Placental epithelial cell (primary cell): ENCODE measurements around the gene OR2AP1. TPM values are rescaled to one million over a fixed set of nuclear protein-coding genes. Genes with fewer than 3 reads are reported as not detected.

Source experiments
- total RNA-seq: library from RNA; depleted of rRNA; stranded (reverse); fragments of >200 nt; gene quantifications from 2 replicates; pipeline ENCODE4 v1.2.3, GENCODE V29; 2012

The OR2AP1 gene
- total RNA-seq: not detected in 2 replicates

DNA sequence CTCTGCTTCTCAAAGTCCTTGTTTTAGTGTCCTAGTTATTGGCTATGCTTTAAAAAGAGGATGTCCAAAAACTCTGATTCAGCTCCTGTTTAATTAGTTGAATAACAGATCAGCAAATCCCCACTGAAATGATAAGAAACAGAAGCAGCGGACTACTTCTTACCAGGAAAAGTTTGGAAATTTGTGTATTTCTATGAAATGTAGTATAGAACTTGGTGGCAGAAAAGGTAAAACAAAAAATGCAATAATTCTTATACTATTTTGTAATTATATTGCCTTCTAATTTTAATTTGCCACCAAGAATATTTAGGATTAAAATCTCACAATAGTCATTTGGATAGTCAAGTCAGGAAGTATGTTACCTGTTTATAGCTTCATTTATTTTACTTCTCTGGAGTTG is at the start of gene OR2AP1:
Gene OR2AP1 (plus strand): TSS at position 301 of the 400 bp plus-strand sequence. CDS start 1,947 bp downstream, outside the sequence.

DNA sequence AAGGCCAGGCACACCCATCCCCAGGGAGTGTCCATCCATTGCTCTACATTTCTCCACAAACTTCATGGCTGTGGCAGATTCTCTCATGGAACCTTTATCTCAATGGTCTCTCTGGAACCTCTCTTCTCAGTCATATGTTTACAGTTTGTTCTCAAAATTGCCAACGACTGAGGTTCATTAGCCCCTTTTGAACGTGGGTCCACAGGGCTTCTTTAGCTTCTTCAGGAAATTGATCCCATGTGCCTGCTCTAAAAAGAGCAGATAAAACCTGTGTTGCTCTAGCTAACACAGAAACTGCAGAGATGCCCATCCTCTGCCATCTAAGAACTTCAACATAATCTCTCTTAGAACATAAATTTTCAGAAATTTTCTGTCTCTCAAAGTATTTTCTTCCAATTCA is 23.0 kb upstream of the OR2AP1 start, which contains the start of gene OR6C4:
Gene OR6C4 (plus strand): TSS at position 301 of the 400 bp plus-strand sequence. CDS start 1,625 bp downstream, outside the sequence.

Other genes with a start within 250 kb of the OR2AP1 start
- not detected in 2 replicates for gene OR6C3, start 241.7 kb upstream of the OR2AP1 start, total RNA-seq
- gene OR6C75, start 209.5 kb upstream of the OR2AP1 start, total RNA-seq: not detected in 2 replicates
- gene OR6C65, start 171.9 kb upstream of the OR2AP1 start, total RNA-seq: not detected in 2 replicates
- gene OR6C76, start 146.2 kb upstream of the OR2AP1 start, total RNA-seq: not detected in 2 replicates
- not detected in 2 replicates for gene OR6C2, start 128.4 kb upstream of the OR2AP1 start, total RNA-seq
- gene OR6C70, start 102.3 kb upstream of the OR2AP1 start, total RNA-seq: not detected in 2 replicates
- gene OR6C68, start 80.1 kb upstream of the OR2AP1 start, total RNA-seq: not detected in 2 replicates
- gene OR6C4, start 22.9 kb upstream of the OR2AP1 start, total RNA-seq: not detected in 2 replicates
- gene OR10P1, start 64.4 kb downstream of the OR2AP1 start, total RNA-seq: not detected in 2 replicates
- 0.22 and 0.39 TPM in 2 replicates for gene ITGA7, start 135.4 kb downstream of the OR2AP1 start, total RNA-seq
- gene BLOC1S1, start 143.6 kb downstream of the OR2AP1 start, total RNA-seq: 33.4 and 64.9 TPM in 2 replicates
- gene RDH5, start 147.9 kb downstream of the OR2AP1 start, total RNA-seq: 2.3 and 5.9 TPM in 2 replicates
- 692 and 1,100 TPM in 2 replicates for gene CD63, start 156.5 kb downstream of the OR2AP1 start, total RNA-seq
- 1.6 and 5.3 TPM in 2 replicates for gene GDF11, start 170.7 kb downstream of the OR2AP1 start, total RNA-seq
- 45.9 and 68.3 TPM in 2 replicates for gene SARNP, start 245.3 kb downstream of the OR2AP1 start, total RNA-seq
- 19.2 and 36.0 TPM in 2 replicates for gene ORMDL2, start 245.6 kb downstream of the OR2AP1 start, total RNA-seq